ENCODE measurements around the gene ETV4.

GRCh38 chr17:43562679-43563599 is 16.8 kb upstream of the ETV4 start:
- TF ChIP-seq CTCF (conservative IDR thresholded peaks at IDR 0.05; ENCODE audit: low read length) (no peak), EZH2phosphoT487 (IDR thresholded peaks at IDR 0.05; ENCODE audit: borderline replicate concordance) (no peak)
